Activated T-cell treated with anti-CD3 and anti-CD28 coated beads for 48 hours (primary cell): ENCODE results near the gene FUT9.
"Not testable (repeated sequence)": the region's sequence is repeated elsewhere in the genome, so short reads cannot be mapped to it uniquely, and the experiment has no call there.

Experiments used
- DNase-seq: peaks from one replicate; pipeline ENCODE4 v3.0.0-alpha.2; 2020; ENCODE audit warnings: low read depth

Gene FUT9

DNA sequence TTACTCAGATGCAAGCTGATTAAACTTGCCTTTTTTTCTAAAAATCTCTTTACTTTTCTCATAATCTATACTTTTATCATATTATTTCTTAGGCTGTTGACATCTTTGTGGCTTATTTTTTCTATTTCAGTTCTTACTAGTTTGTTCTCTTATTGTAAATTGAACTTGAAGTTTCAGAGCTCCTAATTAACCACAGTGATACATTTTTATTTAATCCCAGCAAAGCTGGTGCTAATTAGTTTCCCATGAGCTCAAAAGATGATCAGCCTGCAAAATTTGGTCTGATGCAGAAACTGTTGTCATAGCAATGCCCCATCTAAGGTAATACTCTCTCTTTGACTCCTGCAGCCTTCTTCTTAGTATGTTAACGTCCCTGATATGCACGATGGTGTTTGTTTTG is 170.3 kb downstream of the FUT9 start:
- DNase-seq: no peak

DNA sequence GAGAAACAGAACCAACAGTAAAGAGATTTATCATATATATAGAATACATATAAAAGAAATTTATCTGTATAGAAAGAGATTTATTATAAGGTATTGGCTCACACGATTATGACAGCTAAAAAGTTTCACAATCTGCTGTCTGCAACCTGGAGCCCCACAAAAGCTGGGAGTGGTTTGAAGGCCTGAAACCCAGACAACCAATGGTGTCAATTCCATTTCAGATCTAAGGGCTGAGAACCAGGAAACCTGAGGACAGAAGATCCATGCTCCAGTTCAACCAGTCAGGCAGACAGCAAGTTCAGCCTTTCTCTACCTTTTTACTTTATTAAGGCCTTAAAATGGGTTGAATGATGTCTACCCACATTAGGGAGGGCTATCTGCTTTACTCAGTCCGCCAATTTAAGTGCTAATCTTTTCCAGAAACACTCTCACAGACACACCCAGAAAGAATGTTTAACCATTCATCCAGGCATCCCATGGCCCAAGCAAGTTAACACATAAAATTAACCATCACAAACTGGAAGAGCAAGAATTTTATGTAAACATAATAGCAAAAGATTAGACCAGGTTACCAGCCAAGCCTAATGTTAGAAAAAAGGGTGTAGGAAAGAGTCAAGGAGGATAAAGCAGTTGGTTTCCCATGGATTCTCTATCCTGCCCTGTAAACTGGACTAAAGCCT is 170.9 kb downstream of the FUT9 start:
- DNase-seq: no peak

DNA sequence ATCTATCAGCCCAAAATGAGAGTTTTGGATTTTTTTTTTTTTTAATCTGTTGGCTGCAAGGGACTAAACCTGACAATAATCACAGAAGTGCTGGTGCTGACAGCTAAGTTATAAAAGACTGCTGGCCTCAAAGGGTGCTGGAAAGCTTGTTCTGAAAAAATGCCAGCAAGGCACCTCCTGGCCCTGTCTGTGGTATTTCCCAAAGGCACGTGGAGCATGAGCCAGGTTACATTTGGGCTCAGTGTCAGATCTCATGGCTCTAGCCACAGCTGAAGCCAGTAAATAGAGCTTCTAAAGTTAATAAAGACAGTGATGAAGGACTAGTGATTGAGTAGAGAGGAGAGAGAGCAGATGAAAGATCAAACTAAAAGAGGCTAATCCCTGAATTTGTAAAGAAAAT is 178.9 kb downstream of the FUT9 start:
- DNase-seq: no peak

DNA sequence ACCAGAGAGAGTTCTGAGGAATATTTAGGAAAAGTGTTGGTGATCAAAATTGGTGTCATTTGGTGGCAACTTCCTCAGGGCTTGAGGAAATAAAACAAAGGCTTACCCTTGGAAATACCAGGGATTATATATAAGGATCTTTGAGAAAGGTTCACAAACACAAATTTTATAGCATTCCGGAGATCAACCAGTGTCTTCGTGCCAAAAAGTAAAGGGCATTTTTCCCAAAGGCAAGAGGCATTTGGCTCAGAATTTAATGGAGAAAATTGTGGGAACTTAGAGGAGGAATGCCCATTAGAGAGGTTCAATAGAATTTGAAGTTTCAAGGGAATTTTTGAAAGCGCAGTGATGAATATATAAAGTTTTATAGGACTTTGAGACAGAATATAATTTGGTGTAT is 179.5 kb downstream of the FUT9 start:
- no peak for DNase-seq

DNA sequence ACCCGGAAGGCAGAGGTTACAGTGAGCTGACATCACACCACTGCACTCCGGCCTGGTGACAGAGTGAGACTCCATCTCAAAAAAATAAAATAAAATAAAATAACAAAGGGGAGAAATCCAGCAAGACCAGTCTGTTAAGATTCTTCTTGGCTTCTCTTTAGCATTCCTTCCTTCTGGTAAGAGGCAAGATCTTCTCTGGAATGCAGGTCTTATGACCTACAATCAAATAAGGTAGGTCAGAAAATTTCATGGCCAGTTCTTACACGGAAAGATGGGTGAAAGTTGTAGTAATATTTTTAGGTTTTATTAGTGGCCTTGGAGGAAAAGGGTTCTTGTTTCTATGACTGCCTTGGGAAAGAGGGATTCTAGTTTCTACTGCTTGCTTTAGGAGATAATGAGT is 180.9 kb downstream of the FUT9 start:
- DNase-seq: no peak

DNA sequence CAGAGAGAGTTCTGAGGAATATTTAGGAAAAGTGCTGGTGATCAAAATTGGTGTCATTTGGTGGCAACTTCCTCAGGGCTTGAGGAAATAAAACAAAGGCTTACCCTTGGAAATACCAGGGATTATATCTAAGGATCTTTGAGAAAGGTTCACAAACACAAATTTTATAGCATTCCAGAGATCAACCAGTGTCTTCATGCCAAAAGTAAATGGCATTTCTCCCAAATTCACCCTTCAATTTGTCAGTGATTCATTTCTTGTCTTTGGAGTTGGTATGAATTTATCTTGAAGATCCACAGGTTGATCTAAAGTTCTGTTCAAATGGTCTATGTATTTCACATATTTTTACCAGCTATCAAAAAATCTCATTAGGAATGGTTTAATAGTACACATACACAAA is 181.5 kb downstream of the FUT9 start:
- DNase-seq: no peak

DNA sequence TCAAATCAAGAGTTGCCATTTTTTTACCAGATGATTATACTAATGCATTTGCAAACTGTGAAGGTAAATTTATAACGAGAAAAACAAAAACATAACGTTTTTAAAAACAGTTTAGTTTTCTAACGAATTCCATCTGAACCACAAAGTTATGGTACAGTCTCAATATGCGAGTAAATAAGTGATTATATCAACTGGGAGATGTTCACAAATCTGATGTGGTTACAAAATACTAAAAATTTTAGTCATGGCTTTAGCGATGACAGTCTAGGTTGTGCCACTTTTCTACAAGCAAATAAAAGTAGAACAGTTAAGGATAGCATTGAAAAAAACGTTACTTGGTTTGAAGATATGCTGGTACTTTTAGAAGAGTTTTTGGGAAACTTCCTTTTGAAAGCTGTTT is 186.8 kb downstream of the FUT9 start:
- no peak for DNase-seq

DNA sequence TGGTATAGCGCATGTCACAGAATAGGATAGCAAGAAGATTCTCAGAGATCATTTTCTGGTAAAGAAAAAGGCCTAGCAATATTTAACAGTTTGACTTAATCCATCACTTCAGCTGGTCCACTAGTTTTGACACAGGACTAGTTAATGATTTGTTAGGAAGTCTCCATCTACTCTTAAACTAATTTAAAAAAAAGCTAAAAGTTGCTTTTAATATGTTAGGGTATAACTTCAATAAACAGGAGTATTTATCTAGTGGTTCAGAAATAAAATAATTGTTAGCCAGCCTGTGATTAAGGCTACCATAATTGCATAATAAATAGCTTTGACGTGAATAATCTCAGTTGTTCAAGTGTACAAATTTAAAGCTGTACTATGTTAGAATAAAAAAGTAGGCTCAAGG is 195.6 kb downstream of the FUT9 start:
- no peak for DNase-seq

DNA sequence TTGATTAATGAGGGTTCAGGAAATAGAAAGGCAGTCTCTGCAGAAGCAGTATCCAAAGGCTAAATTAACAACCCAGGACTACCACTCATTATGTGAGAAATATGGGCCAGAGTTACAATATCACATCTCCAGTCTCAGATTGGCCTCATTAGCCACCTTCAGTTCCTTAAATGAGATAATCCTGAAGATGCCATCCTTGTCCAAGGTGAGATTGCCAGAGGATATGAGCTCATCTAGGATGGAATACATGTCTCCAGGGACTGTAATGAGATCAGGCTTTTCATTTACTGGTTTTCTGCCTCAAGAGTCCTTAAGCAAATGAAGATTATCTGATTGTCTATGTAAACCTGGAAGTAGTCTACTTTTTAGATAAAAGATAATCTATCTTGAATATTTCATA is 196.3 kb downstream of the FUT9 start:
- DNase-seq: no peak

DNA sequence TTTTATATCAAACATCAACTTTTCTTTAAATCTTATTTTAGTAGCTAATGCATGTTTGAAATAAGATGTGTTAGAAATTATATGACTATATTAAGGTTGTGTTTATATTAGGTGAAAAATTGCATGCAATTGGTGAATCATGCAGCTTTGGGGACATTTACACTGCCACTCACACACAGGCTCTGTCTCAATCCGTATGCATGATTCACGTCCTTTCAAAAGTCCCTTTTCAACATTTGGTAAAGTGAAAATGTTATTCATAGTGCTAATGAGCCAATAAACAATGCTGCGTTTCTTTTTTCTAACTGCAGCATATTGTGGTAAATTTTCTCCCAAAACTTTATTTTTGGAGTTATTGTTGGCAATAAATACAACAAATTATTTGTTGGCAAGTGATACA is 198.0 kb downstream of the FUT9 start:
- DNase-seq: no peak

DNA sequence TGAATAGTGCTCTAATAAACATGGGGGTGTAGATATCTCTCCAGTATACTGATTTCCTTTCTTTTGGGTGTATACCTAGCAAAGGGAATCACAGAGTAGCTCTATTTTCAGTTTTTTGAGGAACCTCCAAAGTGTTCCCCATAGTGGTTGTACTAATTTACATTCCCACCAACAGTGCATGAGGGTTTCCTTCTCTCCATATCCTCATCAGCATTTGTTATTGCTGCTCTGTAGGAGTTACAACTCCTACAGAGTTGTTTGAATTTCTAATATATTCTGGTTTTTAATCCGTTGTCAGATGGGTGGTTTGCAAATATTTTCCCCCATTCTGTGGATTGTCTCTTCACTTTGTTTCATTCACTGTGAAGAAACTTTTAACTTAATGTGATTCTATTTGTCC is 207.9 kb downstream of the FUT9 start:
- DNase-seq: no peak

DNA sequence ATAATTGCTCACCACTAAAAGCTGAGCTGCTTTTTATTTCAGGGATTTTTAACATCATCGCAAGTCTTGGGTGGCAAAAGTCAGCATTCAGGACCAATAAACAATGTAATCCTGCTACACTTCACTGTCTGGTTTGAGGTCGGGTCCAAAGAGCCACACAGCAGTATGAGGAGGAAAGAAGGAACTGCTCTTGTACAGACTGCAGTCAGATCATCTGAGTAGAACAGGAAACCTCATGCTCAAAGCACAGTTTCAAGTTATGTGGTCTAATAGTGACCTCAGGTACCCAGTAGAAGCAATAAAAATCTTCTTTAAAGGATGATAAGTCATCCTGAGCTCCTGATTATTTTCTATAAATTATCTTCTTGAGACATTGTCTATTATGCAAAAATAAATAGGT is 211.4 kb downstream of the FUT9 start:
- no peak for DNase-seq

DNA sequence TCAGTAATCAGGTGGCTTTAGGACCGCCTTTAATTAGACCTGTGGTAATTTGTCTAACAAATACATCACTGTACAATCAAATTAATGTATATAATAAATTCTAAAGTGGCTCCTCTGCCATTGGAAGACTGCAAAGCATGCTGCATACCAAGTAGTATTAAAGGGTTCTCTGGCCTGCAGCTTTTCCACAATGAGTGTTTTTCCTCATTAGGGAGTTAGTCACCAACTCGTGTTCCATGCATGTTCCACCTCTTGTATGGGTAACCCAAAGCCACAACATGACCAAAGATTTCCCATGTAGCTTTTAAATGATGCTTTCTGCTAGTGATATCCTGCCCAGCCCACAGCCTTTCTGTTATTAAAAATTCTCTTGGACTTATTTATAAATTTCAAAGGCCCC is 218.7 kb downstream of the FUT9 start:
- DNase-seq: no peak

DNA sequence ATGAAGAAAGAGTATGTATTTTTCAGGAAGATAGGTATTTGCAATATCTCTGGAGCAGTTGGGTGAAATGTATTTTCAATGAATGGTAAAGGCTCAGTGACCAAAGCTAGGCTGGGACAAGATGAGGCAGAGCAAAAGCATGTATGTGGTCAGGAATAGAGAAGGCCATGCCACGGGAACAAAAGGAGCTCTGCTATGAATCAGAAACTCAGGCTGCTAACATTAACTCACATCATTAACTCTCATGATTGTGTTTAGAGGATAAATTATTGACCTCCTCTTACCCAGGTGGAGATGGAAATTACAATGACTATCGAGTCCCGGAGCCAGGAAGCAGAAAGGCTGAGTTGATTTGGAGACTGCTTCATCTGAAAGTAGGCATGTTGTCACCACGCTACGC is 220.2 kb downstream of the FUT9 start:
- DNase-seq: no peak

DNA sequence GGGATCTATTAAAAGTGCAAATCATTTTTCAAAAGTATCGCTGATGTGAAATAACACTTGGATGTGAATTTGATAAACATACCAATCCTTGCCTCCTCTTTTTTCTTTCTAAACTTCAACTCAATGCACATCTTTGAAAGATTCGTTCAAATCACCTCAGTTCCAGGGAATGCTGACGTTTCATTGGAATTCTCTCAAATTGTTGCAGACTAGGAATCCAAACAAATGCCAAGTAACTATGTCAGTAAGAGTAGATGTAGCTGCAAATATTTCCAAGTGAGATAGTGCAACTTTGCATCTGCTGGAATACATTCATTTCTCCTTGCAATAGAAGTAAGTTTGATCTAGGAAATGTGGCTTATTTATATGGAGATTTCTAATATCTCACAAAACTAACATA is 220.7 kb downstream of the FUT9 start:
- no peak for DNase-seq

DNA sequence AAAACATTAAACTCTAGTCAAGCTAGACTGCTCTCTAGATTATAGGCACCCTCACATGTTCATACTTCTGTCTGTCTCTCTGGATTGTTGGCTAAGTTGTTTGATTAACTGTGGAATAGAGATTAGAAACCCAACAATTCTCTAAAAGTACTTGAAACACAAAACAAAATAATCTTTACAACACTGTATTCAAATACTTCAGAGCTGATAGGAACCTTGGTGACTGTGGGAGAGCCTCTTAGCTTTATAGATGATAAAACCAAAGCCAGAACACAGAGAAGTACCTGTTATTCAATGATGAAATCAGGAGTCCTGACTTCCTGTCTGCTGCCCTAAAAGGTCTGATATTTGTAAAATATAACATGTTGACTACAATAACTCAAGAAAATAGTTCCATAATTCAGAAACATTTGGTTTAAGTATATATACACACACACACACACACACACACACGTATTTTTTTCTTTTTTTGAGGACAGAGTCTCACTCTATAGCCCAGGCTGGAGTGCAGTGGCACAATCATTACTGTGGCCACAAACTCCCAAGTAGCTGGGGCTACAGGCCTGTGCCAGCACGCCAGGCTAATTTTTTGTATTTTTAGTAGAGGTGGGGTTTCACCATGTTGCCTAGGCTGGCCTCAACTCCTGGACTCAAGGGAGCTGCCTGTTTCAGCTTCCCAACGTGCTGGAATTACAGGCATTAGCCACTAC is 222.0 kb downstream of the FUT9 start:
- DNase-seq: no peak

DNA sequence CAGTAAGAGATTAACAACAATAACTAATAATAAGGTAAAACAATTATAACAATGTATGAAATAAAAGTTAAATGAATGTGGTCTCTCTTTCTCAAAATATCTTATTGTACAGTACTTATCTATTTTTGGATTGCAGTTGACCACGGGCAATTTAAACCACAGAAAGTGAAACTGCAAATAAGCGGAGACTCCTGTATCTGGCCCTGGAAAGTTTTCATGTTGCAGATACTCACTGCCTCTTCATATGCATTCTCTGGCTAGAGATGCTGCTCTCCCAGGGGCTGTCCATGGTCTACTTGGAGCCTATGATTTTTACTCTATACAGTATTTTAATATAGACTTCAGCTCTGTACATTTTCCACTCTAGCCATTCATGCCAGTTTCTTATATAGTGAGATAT is 230.8 kb downstream of the FUT9 start:
- DNase-seq: no peak

DNA sequence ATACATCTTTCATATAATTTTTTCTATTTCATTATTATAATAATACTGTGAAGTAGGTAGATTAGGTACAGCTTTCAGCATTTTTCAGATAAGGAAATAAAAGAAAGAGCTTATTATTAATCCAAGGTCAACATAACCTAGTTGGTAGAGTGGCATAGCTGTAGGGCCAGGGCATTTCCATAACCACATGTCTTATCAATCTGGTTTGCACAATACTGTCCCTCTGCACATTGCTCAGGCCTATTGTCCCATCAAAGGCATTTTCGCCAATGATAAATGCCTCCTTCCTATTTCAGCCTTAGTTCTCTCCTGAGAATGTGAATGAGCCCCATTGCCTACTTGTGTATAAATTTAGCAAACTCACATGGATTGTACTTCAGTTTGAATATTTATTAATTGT is 234.0 kb downstream of the FUT9 start:
- no peak for DNase-seq

DNA sequence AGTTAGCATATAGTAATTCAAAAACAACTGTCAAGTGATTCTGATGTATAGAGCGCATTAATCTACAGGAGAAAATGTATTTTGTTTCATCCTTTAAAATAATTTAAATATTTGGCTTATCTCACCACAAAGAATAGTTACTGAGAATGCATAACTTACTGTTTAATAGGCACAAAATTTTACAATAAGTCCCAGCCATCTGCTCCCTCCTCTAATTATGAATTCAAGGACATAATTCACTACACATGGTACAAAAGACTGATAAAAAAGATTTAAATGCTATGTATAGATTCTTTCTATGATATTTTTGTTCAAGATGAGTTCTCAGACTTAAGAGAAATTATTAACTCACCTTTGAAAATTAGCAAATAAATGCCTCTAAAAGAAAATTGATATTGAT is 242.0 kb downstream of the FUT9 start:
- DNase-seq: no peak

DNA sequence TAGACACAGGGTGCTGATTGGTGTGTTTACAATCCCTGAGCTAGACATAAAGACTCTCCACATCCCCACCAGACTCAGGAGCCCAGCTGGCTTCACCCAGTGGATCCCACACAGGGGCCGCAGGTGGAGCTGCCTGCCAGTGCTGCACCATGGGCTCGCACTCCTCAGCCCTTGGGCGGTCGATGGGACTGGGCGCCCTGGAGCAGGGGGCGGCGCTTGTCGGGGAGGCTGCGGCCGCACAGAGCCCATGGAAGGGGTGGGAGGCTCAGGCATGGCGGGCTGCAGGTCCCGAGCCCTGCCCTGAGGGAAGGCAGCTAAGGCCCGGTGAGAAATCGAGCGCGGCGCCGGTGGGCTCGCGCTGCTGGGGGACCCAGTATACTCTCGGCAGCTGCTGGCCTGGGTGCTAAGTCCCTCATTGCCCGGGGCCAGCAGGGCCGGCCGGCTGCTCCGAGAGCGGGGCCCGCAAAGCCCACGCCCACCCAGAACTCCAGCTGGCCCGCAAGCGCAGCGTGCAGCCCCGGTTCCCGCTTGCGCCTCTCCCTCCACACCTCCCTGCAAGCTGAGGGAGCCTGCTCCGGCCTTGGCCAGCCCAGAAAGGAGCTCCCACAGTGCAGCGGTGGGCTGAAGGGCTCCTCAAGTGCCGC is 245.1 kb downstream of the FUT9 start:
- DNase-seq: not testable (repeated sequence)
